ENCODE measurements around the gene ZFYVE9. TPM values are rescaled to one million over a fixed set of nuclear protein-coding genes. Genes with fewer than 3 reads are reported as not detected.

ZFYVE9 gene
- total and polyA plus RNA-seq, 2 of the 4 experiments (the other 2 are of a cell fraction): 8.3 to 28.7 TPM

DNA sequence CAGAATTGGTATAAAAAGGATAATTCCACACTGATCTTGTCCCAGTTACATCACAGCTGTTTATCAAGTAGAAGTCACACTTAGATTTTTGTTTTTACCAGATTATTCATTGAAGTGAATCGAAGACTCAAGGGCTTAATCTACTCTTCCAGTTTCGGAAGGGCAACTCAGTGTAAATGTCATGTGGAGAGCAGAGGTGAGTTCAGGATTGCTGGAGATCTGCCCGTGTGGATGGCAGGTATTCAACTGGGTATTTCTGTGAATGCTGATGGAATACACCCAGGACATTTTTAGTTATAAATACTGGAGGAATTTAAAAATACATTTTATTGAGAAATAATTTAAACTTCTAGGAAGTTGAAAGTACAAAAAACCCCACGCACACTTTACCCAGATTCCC, 204.8 kb downstream of the ZFYVE9 start:
- no peak overlapping the region for H3K9ac ChIP-seq (ENCODE audit: low read depth, low read length)
- intact Hi-C loops (cut with micrococcal nuclease) (loop anchor here (5.0 kb wide), 1 partner anchor 204 kb away; the partner anchor contains the start of gene ZFYVE9), dilution Hi-C loops (cut with HindIII; ENCODE audit: low sequenced_read_pairs, unreplicated experiment) (no loop called here), in situ Hi-C loops (cut with MboI; ENCODE audit: low sequenced_read_pairs) (no loop called here)
- no peak overlapping the region for H4K91ac ChIP-seq (ENCODE audit: insufficient read depth, low read depth, low read length)
- H3K4ac ChIP-seq (ENCODE audit: low read depth, low read length): no peak overlapping the region
- TSS peak; percentile 16 for BruUV-seq (replicated peaks)
- H3K23ac ChIP-seq (ENCODE audit: low read depth, low read length): no peak overlapping the region
- H3K27ac ChIP-seq (ENCODE audit: insufficient read depth, low read length): no peak overlapping the region
- no peak overlapping the region for H2AFZ ChIP-seq (replicated peaks; ENCODE audit: low read length, poor library complexity)
- no peak overlapping the region for H4K5ac ChIP-seq (ENCODE audit: low read depth, low read length)
- no peaks in the 10 kb centered on the region; the same call in 1 of the 2 replicates for H3K4me1 ChIP-seq (ENCODE audit: control insufficient read depth, insufficient read depth, low read length)
- no peak overlapping the region for H3K14ac ChIP-seq (replicated peaks; ENCODE audit: low read depth, low read length)
- no peaks in the 10 kb centered on the region for H3K79me1 ChIP-seq (ENCODE audit: low read depth in 1 of 2, low read length in 2 of 2)
- no peak overlapping the region for H2BK120ac ChIP-seq (ENCODE audit: low read depth, low read length)
- H2AK9ac ChIP-seq (replicated peaks; ENCODE audit: low read depth, low read length, poor library complexity): no peak overlapping the region
- peaks cover 7% of the 10 kb centered on the region for H3K36me3 ChIP-seq (ENCODE audit: control insufficient read depth, insufficient read depth, low read length)
- TF ChIP-seq, protein P1, sequence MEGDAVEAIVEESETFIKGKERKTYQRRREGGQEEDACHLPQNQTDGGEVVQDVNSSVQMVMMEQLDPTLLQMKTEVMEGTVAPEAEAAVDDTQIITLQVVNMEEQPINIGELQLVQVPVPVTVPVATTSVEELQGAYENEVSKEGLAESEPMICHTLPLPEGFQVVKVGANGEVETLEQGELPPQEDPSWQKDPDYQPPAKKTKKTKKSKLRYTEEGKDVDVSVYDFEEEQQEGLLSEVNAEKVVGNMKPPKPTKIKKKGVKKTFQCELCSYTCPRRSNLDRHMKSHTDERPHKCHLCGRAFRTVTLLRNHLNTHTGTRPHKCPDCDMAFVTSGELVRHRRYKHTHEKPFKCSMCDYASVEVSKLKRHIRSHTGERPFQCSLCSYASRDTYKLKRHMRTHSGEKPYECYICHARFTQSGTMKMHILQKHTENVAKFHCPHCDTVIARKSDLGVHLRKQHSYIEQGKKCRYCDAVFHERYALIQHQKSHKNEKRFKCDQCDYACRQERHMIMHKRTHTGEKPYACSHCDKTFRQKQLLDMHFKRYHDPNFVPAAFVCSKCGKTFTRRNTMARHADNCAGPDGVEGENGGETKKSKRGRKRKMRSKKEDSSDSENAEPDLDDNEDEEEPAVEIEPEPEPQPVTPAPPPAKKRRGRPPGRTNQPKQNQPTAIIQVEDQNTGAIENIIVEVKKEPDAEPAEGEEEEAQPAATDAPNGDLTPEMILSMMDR (conservative IDR thresholded peaks at IDR 0.05; ENCODE audit: low read depth, low read length): no peak
- TF ChIP-seq CEBPB (IDR thresholded peaks at IDR 0.05; ENCODE audit: low read depth, low read length) (no peak), BHLHE40 (IDR thresholded peaks at IDR 0.05; ENCODE audit: low read depth, low read length) (no peak)
- TF ChIP-seq, protein P2, sequence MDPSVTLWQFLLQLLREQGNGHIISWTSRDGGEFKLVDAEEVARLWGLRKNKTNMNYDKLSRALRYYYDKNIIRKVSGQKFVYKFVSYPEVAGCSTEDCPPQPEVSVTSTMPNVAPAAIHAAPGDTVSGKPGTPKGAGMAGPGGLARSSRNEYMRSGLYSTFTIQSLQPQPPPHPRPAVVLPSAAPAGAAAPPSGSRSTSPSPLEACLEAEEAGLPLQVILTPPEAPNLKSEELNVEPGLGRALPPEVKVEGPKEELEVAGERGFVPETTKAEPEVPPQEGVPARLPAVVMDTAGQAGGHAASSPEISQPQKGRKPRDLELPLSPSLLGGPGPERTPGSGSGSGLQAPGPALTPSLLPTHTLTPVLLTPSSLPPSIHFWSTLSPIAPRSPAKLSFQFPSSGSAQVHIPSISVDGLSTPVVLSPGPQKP (IDR thresholded peaks at IDR 0.05; ENCODE audit: borderline replicate concordance, low read depth, low read length): no peak
- ATAC-seq (ENCODE audit: low read depth) (no peak), DNase-seq (no peak)
- H4K8ac ChIP-seq (ENCODE audit: low read depth in 2 of 2, low read length in 2 of 2): no peak overlapping the region
- no peak overlapping the region for H3K18ac ChIP-seq (ENCODE audit: low read depth, low read length)
- ChIA-PET POLR2A (ENCODE audit: unreplicated experiment) (no interaction called here), CTCF (interaction anchor here (0.6 kb wide), 1 partner anchor 270 kb away, joined by 4 read pairs; no protein-coding TSS in a partner anchor)
- H2AK5ac ChIP-seq (ENCODE audit: low read depth, low read length): no peak overlapping the region
- H4K20me1 ChIP-seq (ENCODE audit: insufficient read depth, low read length): no peaks in the 10 kb centered on the region; the same call in 1 of the 2 replicates
- peaks cover 7% of the 10 kb centered on the region; the same call in 1 of the 2 replicates for H3K9me1 ChIP-seq (ENCODE audit: insufficient read depth, low read length)
- H3K4me3 ChIP-seq (ENCODE audit: insufficient read depth, low read depth, low read length): no peak overlapping the region
- no peaks in the 10 kb centered on the region for H3K9me3 ChIP-seq (ENCODE audit: control insufficient read depth, insufficient read depth, low read length)
- H3K4me2 ChIP-seq (ENCODE audit: low read depth, low read length): no peak overlapping the region
- H2BK15ac ChIP-seq (ENCODE audit: low read depth, low read length): no peak overlapping the region
- no peak overlapping the region for H3K56ac ChIP-seq (ENCODE audit: extremely low read depth, insufficient read depth, low read length)
- no peaks in the 10 kb centered on the region for H3K27me3 ChIP-seq (ENCODE audit: control insufficient read depth, insufficient read depth, low read length)
- H2BK5ac ChIP-seq (ENCODE audit: low read depth, low read length, poor library complexity, severe bottlenecking): no peak overlapping the region
- WGBS, 2 experiments (ENCODE audit: extremely low coverage in 2 of 2, insufficient read length in 1 of 2): no CpG with 5 or more reads among the region's 4 CpGs
- H2BK20ac ChIP-seq (ENCODE audit: low read depth, low read length): no peak overlapping the region

Data from IMR-90 (cell line).